CD4-positive, alpha-beta T cell treated with Interleukin-6 for 4 hours (primary cell): Measurements from ENCODE around the gene TRPM4.
"Not testable (repeated sequence)": the region's sequence is repeated elsewhere in the genome, so short reads cannot be mapped to it uniquely, and the experiment has no call there.

Experiments used
- DNase-seq: peaks from one replicate; pipeline ENCODE4 v3.0.0-alpha.2; 2020; ENCODE audit warnings: mixed read lengths

Gene TRPM4

DNA sequence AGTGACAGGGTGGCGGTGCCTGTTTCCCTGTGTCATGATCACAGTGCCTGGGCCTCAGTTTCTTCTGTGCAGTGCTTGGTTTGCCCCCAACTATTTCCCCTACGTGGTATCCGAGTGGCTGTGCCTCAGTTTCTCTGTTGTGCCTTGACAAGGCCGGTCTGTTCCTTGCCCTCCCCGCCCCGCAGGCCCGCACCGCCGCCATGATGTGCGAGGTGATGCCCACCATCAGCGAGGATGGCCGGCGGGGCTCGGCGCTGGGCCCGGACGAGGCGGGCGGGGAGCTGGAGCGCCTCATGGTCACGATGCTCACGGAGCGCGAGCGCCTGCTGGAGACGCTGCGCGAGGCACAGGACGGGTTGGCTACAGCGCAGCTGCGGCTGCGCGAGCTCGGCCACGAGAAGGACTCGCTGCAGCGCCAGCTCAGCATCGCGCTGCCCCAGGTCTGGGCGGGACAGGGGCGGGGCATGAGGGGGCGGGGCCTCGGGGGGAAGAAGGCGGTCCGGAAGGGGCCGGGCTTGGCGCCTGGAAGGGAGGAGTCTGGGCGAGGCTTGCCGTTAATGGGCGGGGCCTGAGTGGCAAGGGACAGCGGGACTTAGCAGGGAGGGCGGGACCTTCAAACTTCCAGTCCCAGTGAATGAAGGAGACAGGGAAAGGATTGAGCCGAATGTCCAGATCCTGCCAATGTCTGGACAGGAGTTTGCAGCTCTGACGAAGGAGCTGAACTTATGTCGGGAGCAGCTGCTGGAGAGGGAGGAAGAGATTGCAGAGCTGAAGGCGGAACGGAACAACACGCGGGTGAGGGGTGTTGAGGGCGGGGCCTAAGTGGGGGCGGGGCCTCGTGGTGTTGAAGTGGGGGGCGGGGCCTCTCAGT is 29.7 kb upstream of the TRPM4 start:
- peak; percentile 94 for DNase-seq

DNA sequence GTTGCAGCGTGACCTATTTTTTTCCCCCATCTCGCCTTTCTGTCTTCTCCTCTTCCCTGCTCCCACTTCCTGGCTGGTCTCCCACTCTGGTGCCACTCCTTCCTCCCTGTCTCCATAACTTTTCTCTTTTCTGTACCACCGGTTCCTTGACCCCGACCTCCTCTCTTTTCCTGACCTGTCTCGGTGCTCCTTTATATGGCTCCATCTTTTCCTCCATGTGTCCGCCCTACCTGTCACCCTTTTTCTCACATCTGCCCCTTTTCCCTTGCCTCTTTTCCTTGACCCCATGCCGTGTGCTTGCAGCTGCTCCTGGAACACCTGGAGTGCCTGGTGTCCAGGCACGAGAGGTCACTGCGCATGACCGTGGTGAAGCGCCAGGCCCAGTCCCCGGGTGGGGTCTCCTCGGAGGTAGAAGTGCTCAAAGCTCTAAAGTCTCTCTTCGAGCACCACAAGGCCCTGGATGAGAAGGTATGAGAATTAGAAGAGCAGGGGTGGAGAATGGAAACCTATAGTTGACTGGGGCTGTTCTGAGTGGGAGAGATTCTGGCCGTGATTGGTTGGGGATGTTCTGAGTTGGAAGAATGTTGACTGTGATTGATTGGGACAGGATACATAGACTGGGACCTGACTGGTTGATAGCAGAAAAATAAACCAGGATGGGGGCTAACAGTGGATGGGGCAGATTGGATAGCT is 28.9 kb upstream of the TRPM4 start:
- no peak for DNase-seq

DNA sequence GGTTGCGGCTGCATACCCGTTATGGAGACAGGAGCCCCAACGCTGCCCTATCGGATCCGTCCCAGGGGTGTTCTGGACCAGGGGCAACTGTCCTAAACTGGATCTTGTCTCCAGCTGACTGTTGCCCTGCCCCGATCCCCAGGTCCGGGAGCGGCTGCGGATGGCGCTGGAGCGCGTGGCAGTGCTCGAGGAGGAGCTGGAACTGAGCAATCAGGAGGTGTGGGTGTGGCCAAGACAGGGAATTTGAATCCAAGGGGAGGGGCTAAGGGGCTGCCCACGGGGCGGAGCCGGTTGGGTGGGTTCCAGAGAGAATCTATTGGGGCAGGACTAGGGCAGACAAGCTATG is 28.4 kb upstream of the TRPM4 start:
- no peak for DNase-seq

DNA sequence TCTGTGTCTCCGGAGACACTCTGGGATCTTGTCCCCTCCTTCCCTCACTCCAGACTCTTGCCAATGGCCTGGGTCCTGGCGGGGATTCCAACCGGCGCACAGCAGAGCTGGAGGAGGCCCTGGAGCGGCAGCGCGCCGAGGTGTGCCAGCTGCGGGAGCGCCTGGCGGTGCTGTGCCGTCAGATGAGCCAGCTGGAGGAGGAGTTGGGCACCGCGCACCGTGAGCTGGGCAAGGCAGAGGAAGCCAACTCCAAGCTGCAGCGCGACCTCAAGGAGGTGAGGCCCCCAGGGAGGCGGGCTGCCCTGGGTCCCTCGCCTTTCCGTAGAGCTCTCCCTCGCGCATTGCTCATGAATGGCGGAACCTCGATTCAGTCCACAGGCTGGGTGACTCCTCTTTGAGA is 27.3 kb upstream of the TRPM4 start:
- DNase-seq: no peak

DNA sequence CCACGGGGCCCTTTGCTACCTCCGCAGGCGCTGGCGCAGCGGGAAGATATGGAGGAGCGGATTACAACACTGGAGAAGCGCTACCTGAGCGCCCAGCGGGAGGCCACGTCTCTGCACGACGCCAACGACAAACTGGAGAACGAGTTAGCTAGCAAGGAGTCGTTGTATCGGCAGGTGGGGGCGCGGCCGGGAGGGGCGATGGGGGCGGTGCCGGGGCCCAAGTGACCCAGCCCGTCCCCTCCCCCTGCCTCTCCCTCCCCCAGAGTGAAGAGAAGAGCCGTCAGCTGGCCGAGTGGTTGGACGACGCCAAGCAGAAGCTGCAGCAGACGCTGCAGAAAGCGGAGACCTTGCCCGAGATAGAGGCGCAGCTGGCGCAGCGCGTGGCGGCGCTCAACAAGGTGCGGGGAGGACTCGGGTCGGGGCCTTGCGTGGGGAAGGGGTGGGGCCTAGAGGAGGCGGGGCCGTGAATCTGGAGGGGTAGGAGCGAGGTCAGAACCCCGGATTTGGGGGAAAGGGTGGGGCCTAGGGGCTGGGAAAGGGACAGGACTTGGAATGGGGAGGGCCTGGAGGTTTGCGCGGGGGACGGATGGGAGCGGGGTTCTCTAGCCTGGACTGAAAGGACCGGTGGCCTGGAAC is 24.5 kb upstream of the TRPM4 start:
- peak; percentile 72 for DNase-seq

DNA sequence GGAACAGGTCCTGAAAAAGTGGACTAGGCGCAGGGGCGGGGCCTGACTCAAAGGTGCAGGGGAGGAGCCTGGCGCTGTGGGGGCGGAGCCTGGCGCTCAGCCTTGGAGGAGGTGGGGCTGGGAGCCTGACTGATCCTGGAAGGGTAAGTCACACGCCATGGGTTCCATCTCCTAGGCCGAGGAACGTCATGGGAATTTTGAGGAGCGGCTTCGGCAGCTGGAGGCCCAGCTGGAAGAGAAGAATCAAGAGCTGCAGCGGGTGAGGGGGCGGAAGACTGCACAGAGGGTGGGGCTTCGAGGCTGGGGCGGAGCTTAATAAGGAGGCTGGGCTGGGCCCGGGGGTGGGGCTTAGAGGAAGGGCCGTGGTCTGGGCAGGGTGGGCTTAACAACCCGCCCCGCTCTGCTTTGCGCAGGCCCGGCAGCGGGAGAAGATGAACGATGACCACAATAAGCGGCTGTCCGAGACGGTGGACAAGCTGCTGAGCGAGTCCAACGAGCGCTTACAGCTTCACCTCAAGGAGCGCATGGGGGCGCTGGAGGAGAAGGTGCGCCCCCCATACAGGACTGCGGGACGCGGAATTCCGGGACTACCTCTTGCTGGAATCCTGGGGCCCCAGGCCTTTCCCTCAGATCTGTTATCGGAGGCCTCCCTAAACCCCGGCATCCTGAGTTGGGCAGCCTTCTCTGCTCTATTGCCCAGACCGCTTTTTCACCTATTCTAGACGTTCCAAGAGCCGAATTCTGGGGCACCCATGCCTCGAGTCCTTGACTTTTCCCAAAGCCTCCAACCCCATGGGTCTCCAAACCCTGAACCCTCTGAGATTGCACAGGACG is 23.8 kb upstream of the TRPM4 start:
- DNase-seq: peak; percentile 70

DNA sequence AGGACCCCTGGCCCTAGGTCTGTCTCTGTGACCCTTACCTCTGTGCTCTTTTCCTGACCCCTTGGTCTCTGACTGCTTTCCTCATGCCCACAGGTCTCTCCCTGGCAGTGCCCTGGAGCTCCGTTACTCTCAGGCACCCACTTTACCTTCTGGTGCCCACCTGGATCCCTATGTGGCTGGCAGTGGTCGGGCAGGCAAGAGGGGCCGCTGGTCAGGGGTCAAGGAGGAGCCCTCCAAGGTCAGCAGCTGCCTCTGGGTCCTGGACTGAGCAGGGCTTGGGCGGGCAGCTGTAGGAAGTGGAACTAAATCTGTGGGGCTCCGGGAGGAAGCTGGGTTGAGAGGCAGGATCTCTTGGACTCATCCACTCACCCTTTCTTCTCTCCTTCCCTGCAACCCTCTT is 21.9 kb upstream of the TRPM4 start:
- no peak for DNase-seq

DNA sequence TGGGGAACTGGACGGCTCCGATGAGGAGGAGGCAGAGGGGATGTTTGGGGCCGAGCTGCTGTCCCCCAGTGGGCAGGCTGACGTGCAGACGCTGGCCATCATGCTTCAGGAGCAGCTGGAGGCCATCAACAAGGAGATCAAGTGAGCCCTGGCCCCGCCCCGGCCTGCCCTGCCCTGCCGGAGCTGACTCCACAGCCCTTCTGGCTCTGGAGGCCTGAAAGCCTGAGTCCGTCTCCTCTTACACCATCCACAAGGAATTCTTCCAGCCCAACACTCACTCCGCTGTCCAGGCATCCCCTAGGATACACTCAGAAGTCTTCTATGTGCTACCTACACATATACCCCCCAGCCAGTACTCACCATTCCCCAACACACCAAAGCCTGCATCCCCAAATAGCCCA is 20.8 kb upstream of the TRPM4 start:
- no peak for DNase-seq

DNA sequence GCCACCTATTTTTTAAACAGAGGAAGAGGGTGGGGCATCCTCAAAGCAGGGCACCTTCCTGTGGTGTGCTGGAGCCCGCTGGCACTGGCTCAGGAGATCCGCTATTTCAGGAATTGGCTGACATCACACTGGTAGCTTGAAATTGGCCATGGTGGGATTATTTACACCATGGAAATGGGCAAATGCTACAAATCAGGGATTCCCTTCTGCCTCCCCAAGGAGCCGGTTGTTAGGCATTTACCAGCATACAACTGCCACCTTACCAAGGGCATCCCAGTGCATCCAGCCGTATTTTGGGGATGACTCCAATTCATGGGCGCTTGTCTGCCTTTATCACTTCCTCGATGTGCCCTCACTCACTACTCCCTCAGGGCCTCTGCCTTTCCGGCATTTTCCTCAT is 16.6 kb upstream of the TRPM4 start:
- DNase-seq: no peak

DNA sequence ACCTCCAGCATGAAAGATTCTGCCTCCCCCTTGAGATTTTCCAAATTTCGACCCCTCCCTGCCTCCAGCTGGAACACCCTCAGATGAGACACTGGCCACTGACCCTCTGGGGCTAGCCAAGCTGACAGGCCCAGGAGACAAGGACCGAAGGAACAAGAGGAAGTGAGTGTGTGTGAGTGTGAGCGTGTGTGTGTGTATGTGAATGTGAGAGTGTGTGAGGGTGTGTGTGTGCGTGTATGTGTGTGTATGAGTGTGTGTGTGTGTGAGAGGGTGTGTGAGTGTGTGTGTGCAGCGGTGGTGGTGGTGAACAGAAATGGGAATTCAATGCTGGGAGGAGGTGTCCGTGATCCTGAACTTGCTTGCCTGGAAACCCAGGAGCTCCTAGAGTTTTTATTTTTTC is 16.2 kb upstream of the TRPM4 start:
- no peak for DNase-seq

DNA sequence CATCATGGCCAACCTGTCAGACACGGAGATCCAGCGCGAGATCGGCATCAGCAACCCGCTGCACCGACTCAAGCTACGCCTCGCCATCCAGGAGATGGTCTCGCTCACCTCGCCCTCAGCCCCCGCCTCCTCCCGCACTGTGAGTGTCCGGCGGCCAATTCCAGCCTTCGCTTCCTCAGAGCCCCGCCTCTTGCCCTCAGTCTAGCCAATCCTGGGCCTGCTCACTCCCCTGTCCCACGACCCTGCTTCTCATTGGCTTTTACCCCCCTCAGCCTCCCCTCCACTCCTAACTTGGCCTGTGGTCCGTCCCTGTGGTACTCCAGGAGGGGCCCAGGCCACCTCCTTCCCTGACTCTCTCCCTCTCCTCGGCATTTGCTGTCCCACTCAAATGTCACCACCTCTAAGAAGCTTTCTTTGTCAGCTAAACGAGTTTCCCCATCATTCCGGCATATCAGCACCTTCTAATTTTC is 14.7 kb upstream of the TRPM4 start:
- DNase-seq: peak; percentile 74

DNA sequence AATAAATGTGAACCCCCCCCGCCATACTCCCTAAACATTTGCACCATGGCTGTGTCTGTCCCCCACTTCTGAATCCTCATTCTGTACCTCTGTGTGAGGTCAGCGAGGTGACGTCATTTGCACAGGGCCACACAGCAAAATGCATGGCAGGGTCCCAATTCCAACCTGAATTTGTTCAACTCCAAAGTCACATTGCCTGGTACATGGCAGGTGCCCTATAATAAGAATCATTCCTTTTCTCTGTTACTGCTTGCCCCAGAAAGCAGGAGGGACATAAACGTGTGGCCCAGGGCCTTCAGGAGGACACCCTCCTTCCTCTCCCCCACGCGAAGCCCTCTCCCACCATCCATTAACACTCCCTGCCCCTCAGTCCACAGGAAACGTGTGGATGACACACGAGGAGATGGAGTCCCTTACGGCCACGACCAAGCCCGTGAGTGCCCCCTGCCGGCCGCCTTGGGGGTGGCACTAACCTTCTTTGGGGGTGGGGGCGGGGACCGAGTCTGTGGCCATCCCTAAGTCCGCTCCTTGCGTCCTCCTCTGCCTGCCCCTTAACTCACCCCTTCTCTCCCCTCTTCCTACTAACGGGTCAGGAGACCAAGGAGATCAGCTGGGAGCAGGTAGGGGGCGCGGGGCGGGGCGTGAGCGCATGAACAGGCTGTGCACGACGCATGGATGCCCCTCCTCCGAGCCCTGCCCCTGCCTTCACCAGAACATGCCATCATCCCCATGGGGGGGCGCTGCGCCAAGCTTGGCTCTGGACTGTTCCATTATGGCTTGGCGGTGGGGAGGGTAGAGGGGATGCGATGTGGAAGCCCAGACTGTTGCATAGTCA is 11.8 kb upstream of the TRPM4 start:
- DNase-seq: peak; percentile 83

DNA sequence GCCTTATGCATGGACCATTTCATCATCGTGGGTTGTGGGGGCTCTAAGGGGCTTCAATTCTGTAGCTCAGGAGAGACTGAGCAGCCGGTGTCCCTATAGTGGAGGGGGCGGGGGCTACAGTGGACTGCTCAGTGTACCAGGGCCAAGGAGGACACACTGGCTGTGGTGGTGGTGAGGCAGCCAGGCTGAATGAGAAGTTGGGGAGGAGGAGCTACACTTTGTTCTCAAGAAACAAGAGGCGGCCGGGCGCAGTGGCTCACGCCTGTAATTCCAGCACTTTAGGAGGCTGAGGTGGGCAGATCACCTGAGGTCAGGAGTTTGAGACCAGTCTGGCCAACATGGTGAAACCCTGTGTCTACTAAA is 11.2 kb upstream of the TRPM4 start:
- DNase-seq: not testable (repeated sequence)

DNA sequence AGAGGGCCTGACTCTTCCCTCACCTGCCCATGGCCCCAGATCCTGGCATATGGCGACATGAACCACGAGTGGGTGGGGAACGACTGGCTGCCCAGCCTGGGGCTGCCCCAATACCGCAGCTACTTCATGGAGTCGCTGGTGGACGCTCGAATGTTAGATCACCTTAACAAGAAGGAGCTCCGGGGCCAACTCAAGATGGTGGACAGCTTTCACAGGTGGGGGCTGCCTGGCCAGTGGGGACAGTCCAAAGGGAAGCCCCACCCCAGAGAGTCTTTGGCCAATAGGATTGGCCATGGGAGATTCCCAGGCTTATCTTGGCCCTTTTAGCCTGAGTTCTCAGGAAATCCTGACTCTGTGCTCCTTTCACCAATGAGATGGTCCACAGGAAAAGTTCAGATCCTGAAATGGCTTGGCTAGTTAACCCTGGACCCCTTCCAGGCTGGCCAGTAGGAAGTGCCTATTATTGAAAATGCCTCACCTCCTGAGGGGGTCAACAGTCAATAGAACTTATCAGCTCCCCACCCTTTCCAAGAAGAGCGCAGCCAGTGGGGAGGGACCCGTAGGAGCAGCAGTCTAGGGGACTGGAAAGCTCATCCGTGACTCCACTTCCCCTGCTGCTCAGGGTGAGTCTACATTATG is 9.4 kb upstream of the TRPM4 start:
- no peak for DNase-seq

DNA sequence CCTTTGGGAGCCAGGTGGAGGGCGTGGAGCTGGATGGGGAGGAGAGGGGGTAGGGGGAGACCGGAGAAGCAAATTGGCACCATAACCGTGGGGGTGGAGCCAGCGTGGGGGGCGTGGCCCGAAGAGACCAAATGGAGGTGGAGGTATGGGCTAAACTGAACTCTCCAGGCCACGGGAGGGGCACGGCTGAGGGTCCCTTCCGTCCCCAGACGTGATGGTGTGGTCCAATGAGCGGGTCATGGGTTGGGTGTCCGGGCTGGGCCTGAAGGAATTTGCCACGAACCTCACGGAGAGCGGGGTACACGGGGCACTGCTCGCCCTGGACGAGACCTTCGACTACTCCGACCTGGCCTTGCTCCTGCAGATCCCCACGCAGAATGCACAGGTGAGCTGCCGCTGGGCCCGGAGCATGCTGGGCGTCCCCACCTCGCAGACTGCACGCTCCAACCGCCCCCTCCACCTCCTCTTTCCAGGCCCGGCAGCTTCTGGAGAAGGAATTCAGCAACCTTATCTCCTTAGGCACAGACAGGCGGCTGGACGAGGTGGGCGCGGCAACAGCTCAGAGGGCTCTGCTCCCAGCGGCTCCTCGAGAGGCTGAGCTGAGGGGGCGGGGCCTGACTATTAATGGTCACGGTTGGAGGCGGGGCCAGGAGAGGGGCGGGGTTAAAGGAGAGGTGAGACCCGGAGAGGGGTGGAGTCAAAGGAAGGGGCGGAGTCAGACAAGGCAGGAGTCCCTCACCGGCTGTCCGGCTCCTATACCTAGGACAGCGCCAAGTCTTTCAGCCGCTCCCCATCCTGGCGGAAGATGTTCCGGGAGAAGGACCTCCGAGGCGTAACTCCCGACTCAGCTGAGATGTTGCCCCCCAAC is 8.6 kb upstream of the TRPM4 start:
- DNase-seq: peak; percentile 80

DNA sequence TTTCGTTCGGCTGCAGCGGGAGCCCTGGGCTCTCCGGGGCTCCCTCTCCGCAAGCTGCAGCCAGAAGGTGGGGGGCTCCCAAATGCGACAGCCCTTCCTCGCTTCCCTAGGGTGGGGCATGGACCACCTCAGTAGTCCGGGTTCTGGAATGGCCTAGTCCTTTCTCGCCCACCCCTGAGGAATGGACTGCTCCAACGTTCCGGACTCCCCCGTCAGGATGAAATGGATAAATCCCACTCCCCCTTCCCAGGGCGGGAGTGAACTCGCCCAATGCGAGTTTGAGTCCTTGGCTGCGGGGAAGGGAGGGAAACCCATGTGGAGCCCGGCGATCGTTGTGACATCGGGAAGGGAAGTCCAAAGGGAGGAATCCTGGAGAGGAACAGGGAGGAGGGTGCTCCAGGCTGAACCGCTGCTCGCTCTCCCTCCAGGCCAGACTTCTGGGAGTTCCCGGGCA is 7.9 kb upstream of the TRPM4 start:
- DNase-seq: no peak

DNA sequence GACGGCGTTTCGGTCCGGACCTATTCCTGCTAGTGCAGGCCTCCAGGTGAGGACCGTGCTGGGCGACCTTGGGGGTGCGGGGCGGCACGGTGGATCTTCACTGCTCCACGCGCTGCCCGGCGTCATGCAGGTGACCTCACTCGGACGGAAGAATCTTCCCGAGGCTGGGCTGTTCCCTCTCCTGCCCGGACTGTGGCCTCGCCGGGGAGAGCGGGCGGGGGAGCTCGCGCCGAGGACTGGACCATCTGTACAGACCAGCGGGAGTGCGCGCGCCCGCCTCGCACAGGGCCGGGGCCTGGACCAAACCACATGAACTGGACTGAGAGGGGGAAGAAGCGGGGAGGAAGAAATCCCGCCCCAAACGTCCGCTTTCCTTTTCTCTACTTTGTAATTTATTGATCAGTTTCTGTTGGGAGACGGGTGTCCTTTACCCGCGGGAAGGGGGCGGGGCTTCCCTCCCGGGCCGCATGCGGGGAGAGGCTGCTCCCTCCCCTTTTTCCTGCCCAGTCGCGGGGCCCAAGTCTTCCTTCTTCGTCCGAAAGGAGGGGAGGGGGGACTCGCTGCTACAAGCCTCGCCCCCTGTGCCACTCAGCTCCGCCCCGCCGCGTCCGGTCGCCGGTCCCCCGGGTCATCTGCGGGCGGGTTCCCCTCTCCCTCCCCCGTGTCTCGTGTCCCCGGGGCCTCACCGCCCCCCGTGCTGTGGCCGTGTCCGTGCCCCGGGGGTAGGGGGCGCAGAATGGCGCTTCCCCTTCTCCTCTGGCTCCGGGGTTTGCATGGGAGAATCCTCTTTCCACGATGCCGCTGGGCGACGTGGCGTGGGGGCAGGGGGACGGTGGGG is 7.3 kb upstream of the TRPM4 start:
- DNase-seq: peak; percentile 71

DNA sequence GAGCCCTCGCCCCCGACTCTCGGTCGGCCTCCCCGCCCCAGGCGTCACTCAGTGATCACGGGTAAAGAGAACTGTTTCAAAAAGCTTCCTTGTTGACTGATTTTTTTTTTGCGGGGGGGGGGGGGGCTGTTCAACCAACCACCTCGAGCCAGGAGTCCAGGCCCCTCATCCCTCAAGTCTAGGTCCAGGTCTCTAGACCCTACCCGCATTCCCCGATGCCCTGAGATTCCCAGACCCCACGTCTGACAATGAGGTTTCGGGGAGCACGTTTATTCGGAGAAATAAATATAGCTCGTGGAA is 6.7 kb upstream of the TRPM4 start:
- no peak for DNase-seq

DNA sequence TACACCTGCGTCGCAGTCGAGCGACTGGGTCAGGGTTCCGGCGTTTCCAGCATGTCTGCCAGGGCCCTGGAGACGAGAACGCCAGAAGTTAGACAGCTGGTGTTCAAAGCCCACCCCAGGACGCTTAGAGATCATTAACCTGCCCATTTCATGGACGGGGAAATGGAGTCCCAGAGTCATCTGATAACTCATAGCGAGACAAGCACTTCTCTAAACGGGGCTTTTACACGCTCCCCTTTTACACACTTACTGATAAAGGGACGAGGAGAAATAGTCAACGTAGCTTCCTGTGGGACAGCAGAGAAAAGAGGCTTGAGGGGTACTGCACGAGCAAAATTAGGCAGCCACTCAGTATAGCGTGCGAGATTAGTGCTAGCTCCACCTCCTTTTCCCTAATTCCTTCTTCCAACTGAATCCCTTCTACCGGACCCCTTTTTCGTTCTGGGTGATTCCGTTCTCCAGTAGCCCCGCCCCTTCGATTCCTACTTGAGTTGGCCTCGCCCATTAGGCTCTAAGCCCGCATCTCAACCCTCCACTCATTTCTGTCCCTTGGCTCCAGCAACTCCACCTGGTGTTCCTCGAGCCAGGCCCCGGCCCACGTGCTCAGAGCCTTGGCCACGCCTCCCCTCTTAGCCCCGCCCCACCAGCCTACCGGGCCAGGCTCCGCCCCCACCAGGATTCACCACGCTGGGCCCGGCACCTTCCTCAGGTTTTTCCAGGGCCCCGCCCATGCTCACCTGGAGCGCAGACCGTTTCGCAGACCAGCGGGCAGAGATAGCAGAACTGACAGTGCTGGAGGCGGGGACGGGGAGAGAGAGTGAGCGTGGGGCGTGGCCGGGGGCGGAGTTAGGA is 6.1 kb upstream of the TRPM4 start:
- peak; percentile 23 for DNase-seq
